GM12878 (cell line): Measurements from ENCODE around the gene LAMA5. TPM values are rescaled to one million over a fixed set of nuclear protein-coding genes. Genes with fewer than 3 reads are reported as not detected.

ENCODE experiments used
- ATAC-seq: fragments of 200-7000 bp; cut with Tn5 transposase; 3 replicates; pipeline ENCODE4 v1.9.1; 2020; ENCODE audit warnings: mild to moderate bottlenecking, moderate library complexity
- BruUV-seq: library from RNA; stranded (reverse); fragments of 400-500 nt; replicated peaks from 2 replicates; lab custom pipeline; 2021; lab: Mats Ljungman, UMichigan
- CTCF ChIA-PET: fragments of 300-600 bp; sonication (Branson Sonifier 250); formaldehyde crosslinking; extraction: SDS; loops from one replicate; lab custom pipeline; 2021; ENCODE audit warnings: inconsistent platforms; lab: Yijun Ruan, JAX
- POLR2A ChIA-PET: fragments of 350-600 bp; formaldehyde crosslinking; extraction: SDS; loops from one replicate; lab custom pipeline; 2021; ENCODE audit warnings: inconsistent platforms; lab: Charles Lee
- RAD21 ChIA-PET: fragments of 300-600 bp; sonication (Branson Sonifier 250); formaldehyde crosslinking; loops from one replicate; lab custom pipeline; 2023; ENCODE audit warnings: antibody characterized with exemption; ENCODE audit not compliant: unreplicated experiment; lab: Charles Lee
- SMC1A ChIA-PET: fragments of 300-600 bp; sonication (Branson Sonifier 250); formaldehyde crosslinking; loops from one replicate; lab custom pipeline; 2023; ENCODE audit not compliant: unreplicated experiment, uncharacterized antibody; lab: Charles Lee
- DNase-seq: peaks from one replicate; pipeline ENCODE4 v3.0.0-alpha.2; 2011; ENCODE audit warnings: low read depth, low spot score
- FAIRE-seq: peaks from 3 replicates; lab custom pipeline; 2011; peaks lifted over from hg19 to GRCh38; lab: Jason Lieb, UNC
- H2AFZ ChIP-seq: 2 replicates; pipeline ENCODE4 v1.6.0; 2011; ENCODE audit warnings: low read depth, low read length, control low read depth; ENCODE audit not compliant: control insufficient read depth
- H3K27ac ChIP-seq: 2 replicates; pipeline ENCODE4 v1.5.1; 2011; ENCODE audit warnings: control low read depth; ENCODE audit not compliant: control insufficient read depth, insufficient read depth
- H3K27me3 ChIP-seq, 2 experiments: replicated peaks in 1 of 2; 2 replicates each; pipeline versions ENCODE4 v1.6.0 to v1.6.1; 2011; ENCODE audit warnings: low read length in 1 of 2; ENCODE audit not compliant: control insufficient read depth in 2 of 2, insufficient read depth in 2 of 2
- H3K36me3 ChIP-seq, 2 experiments: 2 replicates each; pipeline ENCODE4 v1.5.1; 2011; ENCODE audit warnings: low read length in 1 of 2; ENCODE audit not compliant: control insufficient read depth in 2 of 2, insufficient read depth in 2 of 2
- H3K4me1 ChIP-seq: 2 replicates; pipeline ENCODE4 v1.6.1; 2011; ENCODE audit warnings: mild to moderate bottlenecking, low read length, moderate library complexity, mixed read lengths; ENCODE audit not compliant: control insufficient read depth, insufficient read depth
- H3K4me2 ChIP-seq: 2 replicates; pipeline ENCODE4 v1.6.0; 2011; ENCODE audit warnings: control low read depth; ENCODE audit not compliant: control insufficient read depth, insufficient read depth
- H3K4me3 ChIP-seq: fragments of 200-600 bp; sonication (generic); 2 replicates; pipeline ENCODE4 v1.5.1; 2016
- H3K79me2 ChIP-seq: 2 replicates; pipeline ENCODE4 v1.6.0; 2011; ENCODE audit warnings: low read length; ENCODE audit not compliant: control insufficient read depth, insufficient read depth
- H3K9ac ChIP-seq: 2 replicates; pipeline ENCODE4 v1.8.0; 2011; ENCODE audit warnings: low read length, control low read depth, mixed read lengths; ENCODE audit not compliant: control insufficient read depth, insufficient read depth
- H3K9me3 ChIP-seq: replicated peaks from 3 replicates; pipeline ENCODE4 v1.5.1; 2011; ENCODE audit warnings: mild to moderate bottlenecking, low read length; ENCODE audit not compliant: control insufficient read depth, insufficient read depth
- H4K20me1 ChIP-seq: 2 replicates; pipeline ENCODE4 v1.6.0; 2011; ENCODE audit not compliant: control insufficient read depth, insufficient read depth
- EGR1 ChIP-seq, 2 experiments: IDR thresholded peaks; 1 replicate in 1 of 2; 2 replicates in 1 of 2; pipeline ENCODE4 v1.6.1; 2011 to 2012; ENCODE audit warnings: low read depth in 2 of 2, low read length in 2 of 2, borderline replicate concordance in 1 of 2, mild to moderate bottlenecking in 1 of 2, moderate library complexity in 1 of 2
- ELK1 ChIP-seq: IDR thresholded peaks from 2 replicates; pipeline ENCODE4 v1.6.1; 2012; ENCODE audit warnings: low read depth, low read length, improper control_type of control experiment
- FOXM1 ChIP-seq: IDR thresholded peaks from 2 replicates; pipeline ENCODE4 v1.6.1; 2012; ENCODE audit warnings: low read depth, mild to moderate bottlenecking, inconsistent platforms, low read length, moderate library complexity
- HCFC1 ChIP-seq: fragments of 150-350 bp; IDR thresholded peaks from 2 replicates; pipeline ENCODE4 v1.6.1; 2014; ENCODE audit warnings: low read length
- IKZF2 ChIP-seq, 2 experiments: fragments of 450-650 bp; IDR thresholded peaks; 2 replicates each; pipeline ENCODE4 v1.6.1; 2017; ENCODE audit warnings: mild to moderate bottlenecking in 2 of 2, moderate library complexity in 2 of 2
- IRF3 ChIP-seq: fragments of 450-650 bp; IDR thresholded peaks from 2 replicates; pipeline ENCODE4 v1.6.1; 2014; ENCODE audit warnings: mild to moderate bottlenecking
- JUNB ChIP-seq: IDR thresholded peaks from 2 replicates; pipeline ENCODE4 v1.6.1; 2016; ENCODE audit warnings: antibody characterized with exemption, mild to moderate bottlenecking
- MXI1 ChIP-seq: fragments of 150-350 bp; IDR thresholded peaks from 2 replicates; pipeline ENCODE4 v1.6.1; 2011; ENCODE audit warnings: low read depth, mild to moderate bottlenecking, inconsistent platforms, low read length, improper control_type of control experiment
- NBN ChIP-seq: fragments of 450-650 bp; IDR thresholded peaks from 2 replicates; pipeline ENCODE4 v1.6.1; 2016
- NR2C1 ChIP-seq: fragments of 450-650 bp; IDR thresholded peaks from 2 replicates; pipeline ENCODE4 v1.6.1; 2017; ENCODE audit warnings: antibody characterized with exemption, mild to moderate bottlenecking, moderate library complexity
- RB1 ChIP-seq: fragments of 450-650 bp; formaldehyde crosslinking; IDR thresholded peaks from 2 replicates; pipeline ENCODE4 v1.6.1; 2017; ENCODE audit warnings: mild to moderate bottlenecking, borderline replicate concordance
- TAF1 ChIP-seq: IDR thresholded peaks from 2 replicates; pipeline ENCODE4 v1.6.1; 2011; ENCODE audit warnings: mild to moderate bottlenecking, low read depth, low read length, borderline replicate concordance
- TARDBP ChIP-seq: IDR thresholded peaks from 2 replicates; pipeline ENCODE4 v1.6.1; 2016; ENCODE audit warnings: borderline replicate concordance
- ZNF384 ChIP-seq: IDR thresholded peaks from 2 replicates; pipeline ENCODE4 v1.6.1; 2012; ENCODE audit warnings: low read depth, mild to moderate bottlenecking, low read length, improper control_type of control experiment, borderline replicate concordance
- WGBS: methylation state at CpG from one replicate; pipeline ENCODE4 v1.1.6; 2016; ENCODE audit warnings: low lambda C conversion rate; ENCODE audit not compliant: insufficient replicate concordance, insufficient coverage; ENCODE audit errors: missing lambda C conversion rate; 5-methylcytosine and 5-hydroxymethylcytosine counted together
- in situ Hi-C: fragments of 300-500 bp; cut with MboI; formaldehyde crosslinking; loops from 9 replicates; pipeline ENCODE4 v1.14.3; 2018; ENCODE audit warnings: mixed read lengths
- intact Hi-C: fragments of 100-400 bp; cut with micrococcal nuclease; formaldehyde crosslinking; loops from one replicate; pipeline ENCODE4 v1.14.2; 2022; ENCODE audit not compliant: unreplicated experiment
- polyA plus RNA-seq, 11 experiments: library from polyadenylated mRNA; depleted of rRNA in 4 of 11; unstranded in 6 of 11; stranded (reverse) in 5 of 11; fragments of >200 nt; fragmentation: Nextera tagmentation in 4 of 11; fragmentation: Illumina TruSeq in 1 of 11; extraction: Ambion mirVana in 4 of 11; extraction: Trizol in 1 of 11; gene quantifications; 1 replicate in 1 of 11; 2 replicates in 10 of 11; pipeline versions ENCODE4 v1.2.1 to v1.2.3, GENCODE V29; 2011 to 2016; ENCODE audit warnings: inconsistent platforms in 2 of 11, missing spikeins in 2 of 11, low read depth in 1 of 11
- total RNA-seq, 4 experiments: library from RNA; depleted of rRNA in 3 of 4; stranded (reverse); fragments of >200 nt in 3 of 4; fragmentation: Illumina TruSeq in 1 of 4; extraction: Trizol in 1 of 4; gene quantifications; 2 replicates each; pipeline versions ENCODE4 v1.2.1 to v1.2.3, GENCODE V29; 2013 to 2021
- TF ChIP-seq, protein P1 (sequence below): fragments of 450-650 bp; IDR thresholded peaks from 2 replicates; pipeline ENCODE4 v1.6.1; 2016; ENCODE audit warnings: mild to moderate bottlenecking, moderate library complexity, borderline replicate concordance
- TF ChIP-seq, protein P2 (sequence below): IDR thresholded peaks from 2 replicates; pipeline ENCODE4 v1.6.1; 2012; ENCODE audit warnings: mild to moderate bottlenecking, low read depth, low read length

Gene LAMA5
- total and polyA plus RNA-seq, 10 of the 15 experiments (the other 5 are each of a cell fraction or from before 2014, with no cell fraction given) = 0.09 to 3.1 (median 1.6) TPM; not detected in 3

DNA sequence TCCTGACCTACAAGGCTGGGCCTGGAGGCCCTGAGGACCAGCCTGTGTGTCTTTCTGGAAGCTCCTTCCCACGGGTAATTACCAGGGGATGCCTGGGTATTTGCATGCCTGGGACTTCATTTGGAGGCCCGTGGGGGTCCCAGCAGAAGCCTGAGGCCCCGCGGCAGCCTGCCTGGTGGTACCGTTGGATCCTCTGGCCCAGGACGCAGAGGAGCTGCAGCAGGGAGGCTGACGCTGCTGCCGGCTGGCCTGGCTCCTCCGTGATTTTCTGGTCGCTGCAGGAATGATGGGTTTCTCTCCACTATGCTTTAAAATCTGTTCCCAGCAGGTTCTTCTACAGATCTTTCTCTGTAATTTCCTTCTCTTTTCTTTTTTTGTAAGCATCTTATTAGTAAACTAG lies 33.4 kb upstream of the LAMA5 start:
- CTCF ChIA-PET = no interaction called here
- Histone ChIP-seq H3K9me3 (no peaks in the 10 kb centered on the region; the same call in 2 of the 3 replicates), H4K20me1 (no peaks in the 10 kb centered on the region; the same call in 1 of the 2 replicates), H3K9ac (no peak overlapping the region), H3K4me1 (no peaks in the 10 kb centered on the region), H3K4me3 (no peak overlapping the region), H3K36me3 (peaks cover 0 to 5% of the 10 kb centered on the region in 2 experiments; a peak in 2 of 4 replicates), H2AFZ (no peak overlapping the region), H3K79me2 (peaks cover 2% of the 10 kb centered on the region), H3K27ac (no peak overlapping the region), H3K27me3 (no peaks in the 10 kb centered on the region), H3K4me2 (no peak overlapping the region)
- RAD21 ChIA-PET = no interaction called here
- SMC1A ChIA-PET = no interaction called here
- 55% methylated on average over 10 of the region's 10 CpGs for WGBS
- in situ Hi-C loops = no loop called here
- no peak for ATAC-seq
- POLR2A ChIA-PET = no interaction called here
- FAIRE-seq = no peak
- no peak for DNase-seq
- intact Hi-C loops = no loop called here
- no TSS peak for BruUV-seq
- no peak for TF ChIP-seq RB1
- TF ChIP-seq EGR1 (IDR thresholded peaks at IDR 0.05; ENCODE audit: borderline replicate concordance in 1 of 2, low read depth in 2 of 2, low read length in 2 of 2) = no peak
- TF ChIP-seq TAF1 = no peak
- TF ChIP-seq NR2C1 = no peak
- no peak for TF ChIP-seq HCFC1
- TF ChIP-seq, protein P1, sequence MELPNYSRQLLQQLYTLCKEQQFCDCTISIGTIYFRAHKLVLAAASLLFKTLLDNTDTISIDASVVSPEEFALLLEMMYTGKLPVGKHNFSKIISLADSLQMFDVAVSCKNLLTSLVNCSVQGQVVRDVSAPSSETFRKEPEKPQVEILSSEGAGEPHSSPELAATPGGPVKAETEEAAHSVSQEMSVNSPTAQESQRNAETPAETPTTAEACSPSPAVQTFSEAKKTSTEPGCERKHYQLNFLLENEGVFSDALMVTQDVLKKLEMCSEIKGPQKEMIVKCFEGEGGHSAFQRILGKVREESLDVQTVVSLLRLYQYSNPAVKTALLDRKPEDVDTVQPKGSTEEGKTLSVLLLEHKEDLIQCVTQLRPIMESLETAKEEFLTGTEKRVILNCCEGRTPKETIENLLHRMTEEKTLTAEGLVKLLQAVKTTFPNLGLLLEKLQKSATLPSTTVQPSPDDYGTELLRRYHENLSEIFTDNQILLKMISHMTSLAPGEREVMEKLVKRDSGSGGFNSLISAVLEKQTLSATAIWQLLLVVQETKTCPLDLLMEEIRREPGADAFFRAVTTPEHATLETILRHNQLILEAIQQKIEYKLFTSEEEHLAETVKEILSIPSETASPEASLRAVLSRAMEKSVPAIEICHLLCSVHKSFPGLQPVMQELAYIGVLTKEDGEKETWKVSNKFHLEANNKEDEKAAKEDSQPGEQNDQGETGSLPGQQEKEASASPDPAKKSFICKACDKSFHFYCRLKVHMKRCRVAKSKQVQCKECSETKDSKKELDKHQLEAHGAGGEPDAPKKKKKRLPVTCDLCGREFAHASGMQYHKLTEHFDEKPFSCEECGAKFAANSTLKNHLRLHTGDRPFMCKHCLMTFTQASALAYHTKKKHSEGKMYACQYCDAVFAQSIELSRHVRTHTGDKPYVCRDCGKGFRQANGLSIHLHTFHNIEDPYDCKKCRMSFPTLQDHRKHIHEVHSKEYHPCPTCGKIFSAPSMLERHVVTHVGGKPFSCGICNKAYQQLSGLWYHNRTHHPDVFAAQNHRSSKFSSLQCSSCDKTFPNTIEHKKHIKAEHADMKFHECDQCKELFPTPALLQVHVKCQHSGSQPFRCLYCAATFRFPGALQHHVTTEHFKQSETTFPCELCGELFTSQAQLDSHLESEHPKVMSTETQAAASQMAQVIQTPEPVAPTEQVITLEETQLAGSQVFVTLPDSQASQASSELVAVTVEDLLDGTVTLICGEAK = no peak
- no peak for TF ChIP-seq NBN
- TF ChIP-seq MXI1 = no peak
- TF ChIP-seq, protein P2, sequence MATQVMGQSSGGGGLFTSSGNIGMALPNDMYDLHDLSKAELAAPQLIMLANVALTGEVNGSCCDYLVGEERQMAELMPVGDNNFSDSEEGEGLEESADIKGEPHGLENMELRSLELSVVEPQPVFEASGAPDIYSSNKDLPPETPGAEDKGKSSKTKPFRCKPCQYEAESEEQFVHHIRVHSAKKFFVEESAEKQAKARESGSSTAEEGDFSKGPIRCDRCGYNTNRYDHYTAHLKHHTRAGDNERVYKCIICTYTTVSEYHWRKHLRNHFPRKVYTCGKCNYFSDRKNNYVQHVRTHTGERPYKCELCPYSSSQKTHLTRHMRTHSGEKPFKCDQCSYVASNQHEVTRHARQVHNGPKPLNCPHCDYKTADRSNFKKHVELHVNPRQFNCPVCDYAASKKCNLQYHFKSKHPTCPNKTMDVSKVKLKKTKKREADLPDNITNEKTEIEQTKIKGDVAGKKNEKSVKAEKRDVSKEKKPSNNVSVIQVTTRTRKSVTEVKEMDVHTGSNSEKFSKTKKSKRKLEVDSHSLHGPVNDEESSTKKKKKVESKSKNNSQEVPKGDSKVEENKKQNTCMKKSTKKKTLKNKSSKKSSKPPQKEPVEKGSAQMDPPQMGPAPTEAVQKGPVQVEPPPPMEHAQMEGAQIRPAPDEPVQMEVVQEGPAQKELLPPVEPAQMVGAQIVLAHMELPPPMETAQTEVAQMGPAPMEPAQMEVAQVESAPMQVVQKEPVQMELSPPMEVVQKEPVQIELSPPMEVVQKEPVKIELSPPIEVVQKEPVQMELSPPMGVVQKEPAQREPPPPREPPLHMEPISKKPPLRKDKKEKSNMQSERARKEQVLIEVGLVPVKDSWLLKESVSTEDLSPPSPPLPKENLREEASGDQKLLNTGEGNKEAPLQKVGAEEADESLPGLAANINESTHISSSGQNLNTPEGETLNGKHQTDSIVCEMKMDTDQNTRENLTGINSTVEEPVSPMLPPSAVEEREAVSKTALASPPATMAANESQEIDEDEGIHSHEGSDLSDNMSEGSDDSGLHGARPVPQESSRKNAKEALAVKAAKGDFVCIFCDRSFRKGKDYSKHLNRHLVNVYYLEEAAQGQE = no peak
- no peak for TF ChIP-seq TARDBP
- TF ChIP-seq IKZF2 (IDR thresholded peaks at IDR 0.05) = no peak
- no peak for TF ChIP-seq JUNB
- no peak for TF ChIP-seq FOXM1
- no peak for TF ChIP-seq ZNF384
- TF ChIP-seq IRF3 = no peak
- TF ChIP-seq ELK1 = no peak
